Brain microvascular endothelial cell (primary cell): ENCODE results near the gene ARHGAP22.

Experiments used
- DNase-seq: peaks from one replicate; pipeline ENCODE4 v3.0.0-alpha.2; 2020
- H3K27ac ChIP-seq: fragments of 250-450 bp; sonication (Bioruptor Pico); 2 replicates; pipeline ENCODE4 v1.5.1; 2020; ENCODE audit warnings: mild to moderate bottlenecking, moderate library complexity
- H3K27me3 ChIP-seq: fragments of 250-450 bp; sonication (Bioruptor Pico); replicated peaks from 2 replicates; pipeline ENCODE4 v1.5.1; 2020; ENCODE audit warnings: mild to moderate bottlenecking
- H3K36me3 ChIP-seq: fragments of 250-450 bp; sonication (Bioruptor Pico); replicated peaks from 2 replicates; pipeline ENCODE4 v1.5.1; 2020; ENCODE audit warnings: mild to moderate bottlenecking
- H3K4me3 ChIP-seq: 2 replicates; pipeline ENCODE4 v1.5.1; 2011; ENCODE audit warnings: low read depth, mild to moderate bottlenecking, control low read depth, low read length, moderate library complexity
- CTCF ChIP-seq: IDR thresholded peaks from 2 replicates; pipeline ENCODE4 v1.5.1; 2011; ENCODE audit warnings: low read depth, mild to moderate bottlenecking, moderate library complexity, low read length, control low read depth, inconsistent platforms; ENCODE audit errors: missing control alignments
- in situ Hi-C: cut with HindIII; loops from 2 replicates; pipeline ENCODE4 v1.10.0; 2017; ENCODE audit warnings: low sequenced_read_pairs, low pct_ligation_motif_present

ARHGAP22 gene

GRCh38 chr10:48535416-48536155 is 69.3 kb downstream of the ARHGAP22 start:
- Histone ChIP-seq H3K27ac (no peak overlapping the region), H3K36me3 (no peaks in the 10 kb centered on the region), H3K4me3 (no peak overlapping the region), H3K27me3 (no peaks in the 10 kb centered on the region)
- no peak for DNase-seq
- TF ChIP-seq CTCF: peak; percentile 49
- in situ Hi-C loops: no loop called here

- Histone ChIP-seq H3K27ac (no peak overlapping the region), H3K36me3 (no peaks in the 10 kb centered on the region), H3K27me3 (no peaks in the 10 kb centered on the region), H3K4me3 (no peak overlapping the region)
- no peak for DNase-seq
- no peak for TF ChIP-seq CTCF
- in situ Hi-C loops: no loop called here
Measured at GRCh38 chr10:48533951-48534720, 70.7 kb downstream of the ARHGAP22 start.

GRCh38 chr10:48533540-48533939 is 71.3 kb downstream of the ARHGAP22 start:
- DNase-seq: no peak
- no peaks in the 10 kb centered on the region for H3K36me3 ChIP-seq
- no peak overlapping the region for H3K27ac ChIP-seq
- no peak overlapping the region for H3K4me3 ChIP-seq
- in situ Hi-C loops: no loop called here
- H3K27me3 ChIP-seq: no peaks in the 10 kb centered on the region
- no peak for TF ChIP-seq CTCF

DNA sequence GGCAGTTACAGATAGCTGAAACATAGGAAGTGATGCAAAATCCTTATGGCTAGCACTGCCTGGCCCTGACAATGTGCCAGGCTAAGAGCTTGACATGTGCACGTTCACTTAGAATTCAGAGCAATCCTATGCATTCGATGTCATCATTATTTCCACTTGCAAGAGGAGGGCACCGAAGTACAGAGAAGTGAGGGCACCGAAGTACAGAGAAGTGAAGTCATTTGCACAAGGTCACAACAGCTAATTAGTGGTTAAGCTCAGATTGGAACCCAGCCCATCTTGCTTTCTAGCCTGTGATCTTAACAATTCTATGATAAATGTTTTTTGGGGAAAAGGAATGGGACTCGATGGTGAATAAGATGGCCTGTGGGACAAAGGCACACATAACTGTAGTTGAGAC is 73.4 kb downstream of the ARHGAP22 start:
- H3K4me3 ChIP-seq: no peak overlapping the region
- H3K27me3 ChIP-seq: no peaks in the 10 kb centered on the region
- H3K36me3 ChIP-seq: no peaks in the 10 kb centered on the region
- no peak for DNase-seq
- no peak for TF ChIP-seq CTCF
- in situ Hi-C loops: no loop called here
- H3K27ac ChIP-seq: no peak overlapping the region

DNA sequence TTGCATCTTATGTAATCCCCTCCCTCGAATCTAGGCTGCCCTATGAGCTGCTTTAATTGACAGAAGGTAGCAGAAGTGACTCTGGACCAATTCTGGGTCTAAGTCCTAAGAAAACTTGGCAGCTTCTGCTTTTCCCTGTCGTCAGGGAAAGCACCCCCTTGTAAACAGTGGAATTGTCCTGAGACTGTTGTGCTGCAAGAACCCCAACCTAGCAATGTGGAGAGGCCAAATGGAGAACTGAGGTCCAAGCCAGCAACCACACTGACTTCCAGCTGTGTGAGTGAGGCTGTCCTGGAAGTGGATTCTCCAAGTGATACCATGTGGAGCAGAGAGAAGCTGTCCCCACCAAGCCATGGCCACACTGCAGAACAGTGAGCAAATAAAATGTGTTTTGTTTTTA is 75.5 kb downstream of the ARHGAP22 start:
- no peaks in the 10 kb centered on the region for H3K27me3 ChIP-seq
- TF ChIP-seq CTCF: no peak
- in situ Hi-C loops: no loop called here

DNA sequence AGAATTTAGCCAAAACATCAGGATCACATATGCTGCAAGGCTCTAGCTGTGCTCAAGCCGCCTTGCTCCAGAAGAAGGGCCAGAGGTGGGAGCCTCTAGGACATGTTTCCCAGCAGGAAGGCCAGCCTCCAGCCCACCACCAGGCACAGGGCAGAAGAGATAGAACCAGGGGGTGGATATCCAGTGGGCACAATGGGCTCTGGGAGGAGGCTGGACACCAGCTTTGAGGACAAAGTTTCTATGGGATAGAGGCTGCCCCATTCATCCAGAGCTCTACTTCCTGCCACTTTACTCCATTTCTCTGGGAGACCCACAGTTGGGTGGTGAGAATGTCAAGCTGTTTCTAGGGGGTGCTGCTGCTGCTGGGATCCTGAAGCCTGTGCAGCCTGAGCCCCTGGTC is 77.1 kb downstream of the ARHGAP22 start:
- no peak overlapping the region for H3K27ac ChIP-seq
- H3K27me3 ChIP-seq: no peaks in the 10 kb centered on the region
- no peaks in the 10 kb centered on the region for H3K36me3 ChIP-seq
- TF ChIP-seq CTCF: no peak
- no peak for DNase-seq
- in situ Hi-C loops: no loop called here
- H3K4me3 ChIP-seq: no peak overlapping the region

More for the DNA sequence above, 75.5 kb downstream of the ARHGAP22 start:
- Histone ChIP-seq H3K27ac (no peak overlapping the region), H3K36me3 (no peaks in the 10 kb centered on the region), H3K4me3 (no peak overlapping the region)
- DNase-seq: no peak
